B cell (primary cell): ENCODE results near the gene PRODH2. TPM values are rescaled to one million over a fixed set of nuclear protein-coding genes. Genes with fewer than 3 reads are reported as not detected.

Source experiments
- ATAC-seq: fragments of 200-7000 bp; cut with Tn5 transposase; one replicate; pipeline ENCODE4 v1.10.0; 2021; ENCODE audit warnings: low read depth, mild to moderate bottlenecking, moderate number of reproducible peaks, moderate library complexity
- CTCF ChIA-PET: fragments of 350-600 bp; sonication (Branson Sonifier 250); formaldehyde crosslinking; loops from one replicate; lab custom pipeline; 2021; ENCODE audit warnings: antibody characterized with exemption, inconsistent platforms; lab: Charles Lee
- POLR2A ChIA-PET: fragments of 350-600 bp; sonication (Branson Sonifier 250); formaldehyde crosslinking; loops from one replicate; lab custom pipeline; 2021; ENCODE audit warnings: antibody characterized with exemption; lab: Charles Lee
- DNase-seq: peaks from one replicate; pipeline ENCODE4 v3.0.0; 2013
- H2AFZ ChIP-seq: 2 replicates; pipeline ENCODE4 v1.6.1; 2012; ENCODE audit warnings: mild to moderate bottlenecking, low read depth, low read length; ENCODE audit not compliant: insufficient read depth, poor library complexity, severe bottlenecking
- H3K27ac ChIP-seq, 2 donors: 1 replicate in 1 of 2; 2 replicates in 1 of 2; pipeline ENCODE4 v1.5.1; 2012 to 2013; ENCODE audit warnings: low read length in 2 of 2, mild to moderate bottlenecking in 2 of 2, moderate library complexity in 1 of 2
- H3K27me3 ChIP-seq, 4 experiments: fragments of 200-600 bp in 1 of 4; sonication (generic) in 1 of 4; replicated peaks in 1 of 4; 1 replicate in 2 of 4; 2 replicates in 2 of 4; pipeline versions ENCODE4 v1.6.1 to v1.7.0; 2013 to 2016; ENCODE audit warnings: low read length in 3 of 4, mild to moderate bottlenecking in 2 of 4, mixed read lengths in 1 of 4, moderate library complexity in 1 of 4; ENCODE audit not compliant: insufficient read depth in 4 of 4, control insufficient read depth in 3 of 4; ENCODE audit errors: control extremely low read depth in 1 of 4
- H3K36me3 ChIP-seq, 2 experiments: replicated peaks in 1 of 2; 1 replicate in 1 of 2; 2 replicates in 1 of 2; pipeline versions ENCODE4 v1.6.1 to v1.7.1; 2013; ENCODE audit warnings: low read length in 1 of 2; ENCODE audit not compliant: insufficient read depth in 2 of 2, control insufficient read depth in 1 of 2; ENCODE audit errors: control extremely low read depth in 1 of 2, extremely low read depth in 1 of 2
- H3K4me1 ChIP-seq, 2 donors: fragments of 200-600 bp in 1 of 2; sonication (generic) in 1 of 2; 1 replicate in 1 of 2; 2 replicates in 1 of 2; pipeline versions ENCODE4 v1.5.1 to v1.6.1; 2013 to 2017; ENCODE audit warnings: low read length in 2 of 2; ENCODE audit not compliant: control insufficient read depth in 2 of 2, insufficient read depth in 2 of 2
- H3K4me2 ChIP-seq: replicated peaks from 2 replicates; pipeline ENCODE3; 2012; ENCODE audit warnings: mild to moderate bottlenecking, low read depth, low read length; ENCODE audit not compliant: poor library complexity, severe bottlenecking
- H3K4me3 ChIP-seq, 5 experiments: fragments of 200-600 bp in 1 of 5; sonication (generic) in 1 of 5; 1 replicate in 3 of 5; 2 replicates in 2 of 5; pipeline versions ENCODE4 v1.5.1 to v1.7.0; 2011 to 2016; ENCODE audit warnings: low read length in 4 of 5, mild to moderate bottlenecking in 4 of 5, low read depth in 2 of 5, control low read depth in 1 of 5, moderate library complexity in 1 of 5; ENCODE audit not compliant: insufficient read depth in 1 of 5; ENCODE audit errors: control extremely low read depth in 1 of 5, extremely low read depth in 1 of 5
- H3K79me2 ChIP-seq: fragments of 200-600 bp; sonication (generic); one replicate; pipeline ENCODE4 v1.6.0; 2016; ENCODE audit warnings: low read length; ENCODE audit not compliant: control insufficient read depth, insufficient read depth
- H3K9ac ChIP-seq: fragments of 200-600 bp; sonication (generic); 2 replicates; pipeline ENCODE4 v1.6.1; 2017; ENCODE audit warnings: mild to moderate bottlenecking, low read length, moderate library complexity
- H3K9me3 ChIP-seq, 3 donors: one replicate each; pipeline versions ENCODE4 v1.6.1 to v1.7.1; 2013; ENCODE audit warnings: low read length in 2 of 3; ENCODE audit not compliant: control insufficient read depth in 2 of 3, insufficient read depth in 1 of 3; ENCODE audit errors: control extremely low read depth in 1 of 3
- H4K20me1 ChIP-seq: 2 replicates; pipeline ENCODE4 v1.6.0; 2012; ENCODE audit warnings: mild to moderate bottlenecking, low read length; ENCODE audit not compliant: insufficient read depth, control insufficient read depth, poor library complexity, severe bottlenecking
- H3K27ac Mint-ChIP-seq: one replicate; pipeline ENCODE4 v1.8.0; 2021; ENCODE audit warnings: mixed read lengths
- H3K27me3 Mint-ChIP-seq: one replicate; pipeline ENCODE4 v1.8.0; 2021; ENCODE audit warnings: mixed read lengths
- H3K4me1 Mint-ChIP-seq: one replicate; pipeline ENCODE4 v1.8.0; 2021; ENCODE audit warnings: mixed read lengths
- H3K4me3 Mint-ChIP-seq: one replicate; pipeline ENCODE4 v1.8.0; 2021; ENCODE audit warnings: mixed read lengths
- H3K9me3 Mint-ChIP-seq: one replicate; pipeline ENCODE4 v1.8.0; 2022; ENCODE audit warnings: mixed read lengths; ENCODE audit not compliant: insufficient read depth
- CTCF ChIP-seq: fragments of 200-600 bp; IDR thresholded peaks from one replicate; pipeline ENCODE4 v1.8.0; 2022; ENCODE audit warnings: antibody characterized with exemption, mild to moderate bottlenecking
- EZH2 ChIP-seq: IDR thresholded peaks from 2 replicates; pipeline ENCODE4 v1.6.1; 2012; ENCODE audit warnings: borderline replicate concordance, low read depth, mild to moderate bottlenecking, moderate library complexity, low read length; ENCODE audit not compliant: insufficient read depth, poor library complexity, severe bottlenecking
- WGBS: methylation state at CpG from one replicate; pipeline ENCODE4 v1.1.5; 2013; ENCODE audit warnings: missing lambda C conversion rate; ENCODE audit not compliant: insufficient coverage; 5-methylcytosine and 5-hydroxymethylcytosine counted together
- intact Hi-C: fragments of 100-400 bp; cut with micrococcal nuclease; formaldehyde crosslinking; loops from one replicate; pipeline ENCODE4 v1.10.0; 2022
- polyA plus RNA-seq: library from polyadenylated mRNA; depleted of rRNA; stranded (reverse); fragments of >200 nt; gene quantifications from 2 replicates; pipeline ENCODE4 v1.2.3, GENCODE V29; 2012
- total RNA-seq, 2 donors: library from RNA; stranded (reverse); fragments of 120-200 nt in 1 of 2; gene quantifications; 1 replicate in 1 of 2; 2 replicates in 1 of 2; pipeline versions ENCODE4 v1.2.3 to v1.2.4, GENCODE V29; 2013 to 2022

The PRODH2 gene
- total and polyA plus RNA-seq, 2 donors (not counting 1 experiment from before 2014, with no cell fraction given), result not detected

GRCh38 chr19:35753634-35754369 is 58.8 kb downstream of the PRODH2 start:
- Histone ChIP-seq H3K79me2 (peaks cover 25% of the 10 kb centered on the region), H3K36me3 (peaks cover 0 to 20% of the 10 kb centered on the region in 2 experiments), H3K9ac (no peak overlapping the region), H3K27ac (no peak overlapping the region), H3K27me3 (peaks cover 0 to 26% (median 10%) of the 10 kb centered on the region in 4 experiments), H3K4me2 (no peak overlapping the region), H4K20me1 (peaks cover 4% of the 10 kb centered on the region), H2AFZ (no peak overlapping the region), H3K4me3 (no peak overlapping the region), H3K4me1 (peaks cover 31 to 36% of the 10 kb centered on the region in 2 donors), H3K9me3 (peaks cover 0 to 10% (median 0%) of the 10 kb centered on the region in 3 donors)
- 95% methylated on average over 19 of the region's 20 CpGs for whole genome bisulfite sequencing
- no peak for DNase-seq
- intact Hi-C loops, result no loop called here
- no peaks in the 10 kb centered on the region for H3K9me3 Mint-ChIP-seq
- ChIA-PET POLR2A (interaction anchor here (0.6 kb wide), 1 partner anchor 591 kb away, joined by 4 read pairs; no protein-coding TSS in a partner anchor), CTCF (interaction anchor here (1.0 kb wide), 1 partner anchor 59 kb away, joined by 3 read pairs; no protein-coding TSS in a partner anchor)
- H3K4me1 Mint-ChIP-seq, result peaks cover 38% of the 10 kb centered on the region
- TF ChIP-seq CTCF (no peak), EZH2 (no peak)
- no peak overlapping the region for H3K4me3 Mint-ChIP-seq
- H3K27ac Mint-ChIP-seq, result no peak overlapping the region
- ATAC-seq, result no peak
- peaks cover 17% of the 10 kb centered on the region for H3K27me3 Mint-ChIP-seq
